ENCODE data around the gene FUT3.

The FUT3 gene

GRCh38 chr19:5814123-5814851, 37.0 kb downstream of the FUT3 start:
- Histone ChIP-seq H3K4me3 (no peak overlapping the region), H3K27me3 (peaks cover 0 to 41% of the 10 kb centered on the region in 2 donors), H3K4me1 (no peaks in the 10 kb centered on the region), H3K9me3 (no peaks in the 10 kb centered on the region), H3K36me3 (no peaks in the 10 kb centered on the region), H3K27ac (no peak overlapping the region)
- TF ChIP-seq, protein P1, sequence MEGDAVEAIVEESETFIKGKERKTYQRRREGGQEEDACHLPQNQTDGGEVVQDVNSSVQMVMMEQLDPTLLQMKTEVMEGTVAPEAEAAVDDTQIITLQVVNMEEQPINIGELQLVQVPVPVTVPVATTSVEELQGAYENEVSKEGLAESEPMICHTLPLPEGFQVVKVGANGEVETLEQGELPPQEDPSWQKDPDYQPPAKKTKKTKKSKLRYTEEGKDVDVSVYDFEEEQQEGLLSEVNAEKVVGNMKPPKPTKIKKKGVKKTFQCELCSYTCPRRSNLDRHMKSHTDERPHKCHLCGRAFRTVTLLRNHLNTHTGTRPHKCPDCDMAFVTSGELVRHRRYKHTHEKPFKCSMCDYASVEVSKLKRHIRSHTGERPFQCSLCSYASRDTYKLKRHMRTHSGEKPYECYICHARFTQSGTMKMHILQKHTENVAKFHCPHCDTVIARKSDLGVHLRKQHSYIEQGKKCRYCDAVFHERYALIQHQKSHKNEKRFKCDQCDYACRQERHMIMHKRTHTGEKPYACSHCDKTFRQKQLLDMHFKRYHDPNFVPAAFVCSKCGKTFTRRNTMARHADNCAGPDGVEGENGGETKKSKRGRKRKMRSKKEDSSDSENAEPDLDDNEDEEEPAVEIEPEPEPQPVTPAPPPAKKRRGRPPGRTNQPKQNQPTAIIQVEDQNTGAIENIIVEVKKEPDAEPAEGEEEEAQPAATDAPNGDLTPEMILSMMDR (IDR thresholded peaks at IDR 0.05) = no peak
- DNase-seq = no peak
- intact Hi-C loops (cut with DNase I; ENCODE audit: low total_unique reads) = no loop called here

DNA sequence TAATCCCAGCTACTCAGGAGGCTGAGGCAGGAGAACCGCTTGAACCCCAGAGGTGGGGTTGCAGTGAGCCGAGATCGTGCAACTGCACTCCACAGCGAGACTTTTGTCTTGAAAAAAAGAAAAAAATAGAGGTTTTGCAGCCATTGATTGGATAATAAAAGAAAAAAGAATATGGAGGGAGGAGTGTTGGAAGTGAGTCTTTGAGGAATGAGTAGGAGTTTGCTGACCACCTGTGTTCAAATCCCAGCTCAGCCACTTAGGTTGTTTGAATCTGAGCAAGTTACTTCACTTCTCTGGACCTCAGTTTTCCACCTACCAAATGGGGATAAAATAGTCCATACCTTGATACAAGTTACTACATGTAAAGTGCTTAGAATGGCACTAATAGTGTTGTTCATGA, 40.1 kb downstream of the FUT3 start:
- no peaks in the 10 kb centered on the region for H3K4me1 ChIP-seq
- intact Hi-C loops (cut with DNase I; ENCODE audit: low total_unique reads) = no loop called here
- H3K27me3 ChIP-seq = peaks cover 0 to 43% of the 10 kb centered on the region in 2 donors

GRCh38 chr19:5809469-5809868, 41.8 kb downstream of the FUT3 start:
- DNase-seq = no peak
- Histone ChIP-seq H3K27me3 (peaks cover 0 to 50% of the 10 kb centered on the region in 2 donors), H3K36me3 (no peaks in the 10 kb centered on the region), H3K4me3 (no peak overlapping the region), H3K27ac (no peak overlapping the region), H3K4me1 (peaks cover 0 to 3% (median 0%) of the 10 kb centered on the region in 4 donors), H3K9me3 (no peaks in the 10 kb centered on the region)
- intact Hi-C loops (cut with DNase I; ENCODE audit: low total_unique reads) = no loop called here
- TF ChIP-seq, protein P1 (IDR thresholded peaks at IDR 0.05) = no peak

More for the DNA sequence above, 40.1 kb downstream of the FUT3 start:
- TF ChIP-seq, protein P1 (IDR thresholded peaks at IDR 0.05) = no peak
- no peak overlapping the region for H3K27ac ChIP-seq
- H3K9me3 ChIP-seq = no peaks in the 10 kb centered on the region
- H3K4me3 ChIP-seq = no peak overlapping the region
- H3K36me3 ChIP-seq = no peaks in the 10 kb centered on the region
- DNase-seq = no peak

- no peak overlapping the region for H3K4me3 ChIP-seq
- H3K27ac ChIP-seq = no peak overlapping the region
- intact Hi-C loops (cut with DNase I; ENCODE audit: low total_unique reads) = no loop called here
- H3K9me3 ChIP-seq = no peaks in the 10 kb centered on the region
- no peak for DNase-seq
- H3K4me1 ChIP-seq = peaks cover 0 to 5% (median under 1%) of the 10 kb centered on the region in 4 donors
- TF ChIP-seq, protein P1 (IDR thresholded peaks at IDR 0.05) = no peak
- no peaks in the 10 kb centered on the region for H3K36me3 ChIP-seq
- peaks cover 0 to 50% of the 10 kb centered on the region in 2 donors for H3K27me3 ChIP-seq
Measured at GRCh38 chr19:5809053-5809452, 42.2 kb downstream of the FUT3 start.

DNA sequence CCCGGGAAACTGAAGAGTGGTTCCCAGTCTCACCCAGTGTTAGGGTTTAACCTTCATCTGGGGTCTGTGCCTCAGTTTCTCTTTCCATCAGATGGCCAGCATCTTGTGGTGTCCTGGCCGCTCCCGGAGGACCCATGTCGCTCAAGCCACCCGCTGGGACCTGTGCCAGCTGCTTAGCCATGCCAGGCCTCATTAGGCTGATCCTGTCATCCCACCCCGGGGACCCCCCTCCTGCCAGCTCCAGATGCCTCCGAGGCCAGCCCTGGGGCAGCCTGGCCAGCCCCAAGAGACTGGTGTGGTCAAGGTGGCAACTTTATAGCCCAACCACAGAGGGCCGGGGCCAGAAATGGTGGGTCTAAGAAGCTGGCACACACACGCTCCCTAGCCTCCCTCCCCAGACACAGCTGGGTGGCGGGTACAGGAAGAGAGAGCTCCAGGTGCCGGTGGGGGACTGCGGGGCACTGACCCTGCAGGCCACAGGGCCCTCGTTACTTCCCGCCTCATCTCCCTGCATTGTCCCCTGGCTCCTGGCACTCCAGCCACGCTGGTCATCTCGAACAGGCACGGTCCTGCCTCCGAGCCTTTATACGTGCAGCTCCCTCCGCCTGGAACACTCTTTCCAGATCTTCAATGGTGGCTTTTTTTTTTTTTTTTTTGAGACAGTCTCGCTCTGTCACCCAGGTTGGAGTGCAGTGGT, 43.0 kb downstream of the FUT3 start:
- no peak for DNase-seq
- H3K27ac ChIP-seq = no peak overlapping the region
- H3K27me3 ChIP-seq = peaks cover 0 to 54% of the 10 kb centered on the region in 2 donors
- H3K9me3 ChIP-seq = no peaks in the 10 kb centered on the region
- intact Hi-C loops (cut with DNase I; ENCODE audit: low total_unique reads) = no loop called here
- no peak overlapping the region for H3K4me3 ChIP-seq
- no peaks in the 10 kb centered on the region for H3K36me3 ChIP-seq
- H3K4me1 ChIP-seq = peaks cover 0 to 13% (median 7%) of the 10 kb centered on the region in 4 donors
- TF ChIP-seq, protein P1 (IDR thresholded peaks at IDR 0.05) = no peak
